ENCODE data around the gene CLPSL2. TPM values are rescaled to one million over a fixed set of nuclear protein-coding genes. Genes with fewer than 3 reads are reported as not detected.

The CLPSL2 gene
- total and polyA plus RNA-seq, 10 of the 15 experiments (the other 5 are each of a cell fraction or from before 2014, with no cell fraction given): 0.32 to 1.3 TPM; not detected in 8

- TF ChIP-seq, protein P1, sequence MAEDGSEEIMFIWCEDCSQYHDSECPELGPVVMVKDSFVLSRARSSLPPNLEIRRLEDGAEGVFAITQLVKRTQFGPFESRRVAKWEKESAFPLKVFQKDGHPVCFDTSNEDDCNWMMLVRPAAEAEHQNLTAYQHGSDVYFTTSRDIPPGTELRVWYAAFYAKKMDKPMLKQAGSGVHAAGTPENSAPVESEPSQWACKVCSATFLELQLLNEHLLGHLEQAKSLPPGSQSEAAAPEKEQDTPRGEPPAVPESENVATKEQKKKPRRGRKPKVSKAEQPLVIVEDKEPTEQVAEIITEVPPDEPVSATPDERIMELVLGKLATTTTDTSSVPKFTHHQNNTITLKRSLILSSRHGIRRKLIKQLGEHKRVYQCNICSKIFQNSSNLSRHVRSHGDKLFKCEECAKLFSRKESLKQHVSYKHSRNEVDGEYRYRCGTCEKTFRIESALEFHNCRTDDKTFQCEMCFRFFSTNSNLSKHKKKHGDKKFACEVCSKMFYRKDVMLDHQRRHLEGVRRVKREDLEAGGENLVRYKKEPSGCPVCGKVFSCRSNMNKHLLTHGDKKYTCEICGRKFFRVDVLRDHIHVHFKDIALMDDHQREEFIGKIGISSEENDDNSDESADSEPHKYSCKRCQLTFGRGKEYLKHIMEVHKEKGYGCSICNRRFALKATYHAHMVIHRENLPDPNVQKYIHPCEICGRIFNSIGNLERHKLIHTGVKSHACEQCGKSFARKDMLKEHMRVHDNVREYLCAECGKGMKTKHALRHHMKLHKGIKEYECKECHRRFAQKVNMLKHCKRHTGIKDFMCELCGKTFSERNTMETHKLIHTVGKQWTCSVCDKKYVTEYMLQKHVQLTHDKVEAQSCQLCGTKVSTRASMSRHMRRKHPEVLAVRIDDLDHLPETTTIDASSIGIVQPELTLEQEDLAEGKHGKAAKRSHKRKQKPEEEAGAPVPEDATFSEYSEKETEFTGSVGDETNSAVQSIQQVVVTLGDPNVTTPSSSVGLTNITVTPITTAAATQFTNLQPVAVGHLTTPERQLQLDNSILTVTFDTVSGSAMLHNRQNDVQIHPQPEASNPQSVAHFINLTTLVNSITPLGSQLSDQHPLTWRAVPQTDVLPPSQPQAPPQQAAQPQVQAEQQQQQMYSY (CRISPR knock-in tag; IDR thresholded peaks at IDR 0.05): no peak
- TF ChIP-seq IRF5 (IDR thresholded peaks at IDR 0.05; ENCODE audit: borderline replicate concordance) (no peak), E4F1 (IDR thresholded peaks at IDR 0.05; ENCODE audit: borderline replicate concordance, partially characterized antibody) (no peak), NFIC (IDR thresholded peaks at IDR 0.05; ENCODE audit: low read depth, low read length) (no peak), TBL1XR1 (IDR thresholded peaks at IDR 0.05; ENCODE audit: low read depth, low read length) (no peak), GATAD2B (conservative IDR thresholded peaks at IDR 0.05; ENCODE audit: low read depth) (no peak), NFYA (IDR thresholded peaks at IDR 0.05; ENCODE audit: borderline replicate concordance, low read depth, low read length) (no peak), GABPA (IDR thresholded peaks at IDR 0.05; ENCODE audit: low read depth) (no peak), KLF5 (IDR thresholded peaks at IDR 0.05; ENCODE audit: partially characterized antibody) (no peak)
- TF ChIP-seq, protein P2, sequence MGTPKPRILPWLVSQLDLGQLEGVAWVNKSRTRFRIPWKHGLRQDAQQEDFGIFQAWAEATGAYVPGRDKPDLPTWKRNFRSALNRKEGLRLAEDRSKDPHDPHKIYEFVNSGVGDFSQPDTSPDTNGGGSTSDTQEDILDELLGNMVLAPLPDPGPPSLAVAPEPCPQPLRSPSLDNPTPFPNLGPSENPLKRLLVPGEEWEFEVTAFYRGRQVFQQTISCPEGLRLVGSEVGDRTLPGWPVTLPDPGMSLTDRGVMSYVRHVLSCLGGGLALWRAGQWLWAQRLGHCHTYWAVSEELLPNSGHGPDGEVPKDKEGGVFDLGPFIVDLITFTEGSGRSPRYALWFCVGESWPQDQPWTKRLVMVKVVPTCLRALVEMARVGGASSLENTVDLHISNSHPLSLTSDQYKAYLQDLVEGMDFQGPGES (IDR thresholded peaks at IDR 0.05): no peak
- TF ChIP-seq, protein P3, sequence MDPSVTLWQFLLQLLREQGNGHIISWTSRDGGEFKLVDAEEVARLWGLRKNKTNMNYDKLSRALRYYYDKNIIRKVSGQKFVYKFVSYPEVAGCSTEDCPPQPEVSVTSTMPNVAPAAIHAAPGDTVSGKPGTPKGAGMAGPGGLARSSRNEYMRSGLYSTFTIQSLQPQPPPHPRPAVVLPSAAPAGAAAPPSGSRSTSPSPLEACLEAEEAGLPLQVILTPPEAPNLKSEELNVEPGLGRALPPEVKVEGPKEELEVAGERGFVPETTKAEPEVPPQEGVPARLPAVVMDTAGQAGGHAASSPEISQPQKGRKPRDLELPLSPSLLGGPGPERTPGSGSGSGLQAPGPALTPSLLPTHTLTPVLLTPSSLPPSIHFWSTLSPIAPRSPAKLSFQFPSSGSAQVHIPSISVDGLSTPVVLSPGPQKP (IDR thresholded peaks at IDR 0.05; ENCODE audit: low read depth, low read length): no peak
Observed at GRCh38 chr6:35824552-35825192, 48.3 kb downstream of the CLPSL2 start (continued).
